Chondrocyte (in vitro differentiated cells): ENCODE data around the gene EIF4EBP2. TPM values are rescaled to one million over a fixed set of nuclear protein-coding genes. Genes with fewer than 3 reads are reported as not detected.

Source experiments
- DNase-seq: peaks from one replicate; pipeline ENCODE4 v3.0.0; 2021; ENCODE audit warnings: mixed read lengths, low spot score
- H3K27ac Mint-ChIP-seq: one replicate; pipeline ENCODE4 v1.8.0; 2021; ENCODE audit warnings: mild to moderate bottlenecking, moderate library complexity, mixed read lengths; ENCODE audit not compliant: unreplicated experiment
- H3K27me3 Mint-ChIP-seq: 2 replicates; pipeline ENCODE4 v1.8.0; 2021; ENCODE audit warnings: low read depth, mixed read lengths
- H3K36me3 Mint-ChIP-seq: 2 replicates; pipeline ENCODE4 v1.8.0; 2021; ENCODE audit warnings: low read depth, mixed read lengths
- H3K4me1 Mint-ChIP-seq: 2 replicates; pipeline ENCODE4 v1.8.0; 2021; ENCODE audit warnings: low read depth, mild to moderate bottlenecking, mixed read lengths
- H3K4me3 Mint-ChIP-seq: one replicate; pipeline ENCODE4 v1.8.0; 2021; ENCODE audit warnings: mild to moderate bottlenecking, moderate library complexity, mixed read lengths; ENCODE audit not compliant: unreplicated experiment
- H3K9me3 Mint-ChIP-seq: 2 replicates; pipeline ENCODE4 v1.8.0; 2021; ENCODE audit warnings: low read depth, mixed read lengths
- CTCF ChIP-seq: fragments of 200-600 bp; sonication (generic); IDR thresholded peaks from 2 replicates; pipeline ENCODE4 v1.5.0; 2021; ENCODE audit warnings: antibody characterized with exemption, mild to moderate bottlenecking, moderate library complexity
- total RNA-seq: library from RNA; stranded (reverse); gene quantifications from 3 replicates; pipeline ENCODE4 v1.2.1, GENCODE V29; 2021

Gene EIF4EBP2
- total RNA-seq, 1 donor from 2014 or later = 39.6 TPM

- no peak for TF ChIP-seq CTCF
- Mint-ChIP-seq H3K4me1 (peaks cover 10% of the 10 kb centered on the region), H3K9me3 (no peaks in the 10 kb centered on the region), H3K27ac (no peak overlapping the region), H3K4me3 (no peak overlapping the region), H3K27me3 (peaks cover 7% of the 10 kb centered on the region), H3K36me3 (no peaks in the 10 kb centered on the region)
- no peak for DNase-seq
Measured at GRCh38 chr10:70474780-70475179, 70.8 kb downstream of the EIF4EBP2 start.

GRCh38 chr10:70475661-70476060 is 71.7 kb downstream of the EIF4EBP2 start:
- Mint-ChIP-seq H3K4me3 (no peak overlapping the region), H3K4me1 (peaks cover 10% of the 10 kb centered on the region), H3K36me3 (no peaks in the 10 kb centered on the region), H3K27me3 (peaks cover 5% of the 10 kb centered on the region), H3K9me3 (no peaks in the 10 kb centered on the region), H3K27ac (no peak overlapping the region)
- no peak for TF ChIP-seq CTCF
- no peak for DNase-seq

GRCh38 chr10:70476249-70477035 is 72.5 kb downstream of the EIF4EBP2 start:
- Mint-ChIP-seq H3K27me3 (peaks cover 5% of the 10 kb centered on the region), H3K36me3 (no peaks in the 10 kb centered on the region), H3K27ac (no peak overlapping the region), H3K9me3 (no peaks in the 10 kb centered on the region), H3K4me3 (no peak overlapping the region), H3K4me1 (peaks cover 10% of the 10 kb centered on the region)
- DNase-seq = no peak
- TF ChIP-seq CTCF = no peak

GRCh38 chr10:70477661-70478162 is 73.8 kb downstream of the EIF4EBP2 start:
- Mint-ChIP-seq H3K27me3 (peaks cover 5% of the 10 kb centered on the region), H3K4me1 (peaks cover 17% of the 10 kb centered on the region), H3K27ac (no peak overlapping the region), H3K9me3 (no peaks in the 10 kb centered on the region), H3K36me3 (no peaks in the 10 kb centered on the region), H3K4me3 (peak overlapping the region; percentile 69)
- TF ChIP-seq CTCF = no peak
- DNase-seq = no peak

Other genes with a start within 250 kb of the EIF4EBP2 start
- gene SAR1A, start 233.6 kb upstream of the EIF4EBP2 start, total RNA-seq = 203 to 233 TPM (median 212 TPM) in 3 replicates
- gene PPA1, start 170.7 kb upstream of the EIF4EBP2 start, total RNA-seq = 67.4 to 74.9 TPM (median 69.0 TPM) in 3 replicates
- gene NPFFR1, start 120.1 kb upstream of the EIF4EBP2 start, total RNA-seq = not detected in 3 replicates
- 8.8 to 10.8 TPM (median 9.5 TPM) in 3 replicates for gene LRRC20, start 21.5 kb upstream of the EIF4EBP2 start, total RNA-seq
- 0.49 TPM in 1 of 3 replicates, not detected in the others for gene NODAL, start 37.5 kb downstream of the EIF4EBP2 start, total RNA-seq
- 2.4 to 4.1 TPM (median 4.0 TPM) in 3 replicates for gene PALD1, start 74.6 kb downstream of the EIF4EBP2 start, total RNA-seq
- not detected in 3 replicates for gene PRF1, start 198.6 kb downstream of the EIF4EBP2 start, total RNA-seq